ENCODE measurements around the gene CCDC85C. TPM values are rescaled to one million over a fixed set of nuclear protein-coding genes. Genes with fewer than 3 reads are reported as not detected.

The CCDC85C gene
- total RNA-seq, 1 donor from 2014 or later: 49.1 TPM

DNA sequence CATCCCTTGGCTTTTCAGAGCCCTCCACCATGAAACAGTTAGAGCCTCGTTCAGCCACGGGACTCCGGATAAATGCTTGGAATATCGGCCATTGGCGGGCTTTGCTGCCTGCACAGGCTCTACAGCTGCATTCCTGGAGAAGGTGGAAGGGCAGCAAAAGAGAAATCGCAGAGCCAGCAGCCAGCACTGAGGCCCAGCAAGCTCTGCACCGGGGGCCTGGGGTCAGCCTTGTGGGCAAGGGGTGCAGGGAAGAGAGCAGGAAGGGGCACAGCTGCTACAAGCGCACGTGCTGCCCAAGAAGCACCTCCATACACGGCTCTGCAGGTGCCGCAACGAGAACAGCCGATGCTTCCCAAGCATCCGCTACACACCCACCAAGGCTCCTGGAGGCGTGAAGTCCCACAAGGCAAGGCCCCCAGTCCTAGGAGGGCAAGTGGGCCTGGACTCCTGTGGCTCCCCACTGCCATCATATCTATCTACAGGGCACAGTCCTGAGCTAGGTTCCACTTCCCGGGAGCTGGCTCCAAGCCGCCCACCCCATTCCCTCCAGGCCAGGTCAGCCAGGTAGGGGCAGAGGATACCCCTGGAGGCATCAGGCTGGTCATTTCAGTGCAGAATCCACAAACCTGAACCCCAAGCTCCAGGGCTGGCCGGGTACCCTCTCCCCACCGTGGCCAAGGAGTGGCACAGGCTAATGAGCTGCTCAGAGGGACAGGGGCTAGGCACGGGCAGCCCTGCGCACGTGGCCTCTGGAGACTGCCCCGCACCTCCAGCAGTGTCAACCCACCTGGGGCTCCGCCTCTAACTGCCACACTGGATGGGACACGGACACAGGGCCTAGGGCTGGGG lies 82.6 kb downstream of the CCDC85C start:
- H3K4me1 Mint-ChIP-seq (ENCODE audit: unreplicated experiment): peaks cover 35% of the 10 kb centered on the region
- H3K9me3 Mint-ChIP-seq: no peaks in the 10 kb centered on the region
- H3K27ac Mint-ChIP-seq: peak overlapping the region; percentile 75
- no peaks in the 10 kb centered on the region for H3K27me3 Mint-ChIP-seq
- DNase-seq (ENCODE audit: extremely low spot score, unreplicated experiment): no peak
- TF ChIP-seq, protein P1, sequence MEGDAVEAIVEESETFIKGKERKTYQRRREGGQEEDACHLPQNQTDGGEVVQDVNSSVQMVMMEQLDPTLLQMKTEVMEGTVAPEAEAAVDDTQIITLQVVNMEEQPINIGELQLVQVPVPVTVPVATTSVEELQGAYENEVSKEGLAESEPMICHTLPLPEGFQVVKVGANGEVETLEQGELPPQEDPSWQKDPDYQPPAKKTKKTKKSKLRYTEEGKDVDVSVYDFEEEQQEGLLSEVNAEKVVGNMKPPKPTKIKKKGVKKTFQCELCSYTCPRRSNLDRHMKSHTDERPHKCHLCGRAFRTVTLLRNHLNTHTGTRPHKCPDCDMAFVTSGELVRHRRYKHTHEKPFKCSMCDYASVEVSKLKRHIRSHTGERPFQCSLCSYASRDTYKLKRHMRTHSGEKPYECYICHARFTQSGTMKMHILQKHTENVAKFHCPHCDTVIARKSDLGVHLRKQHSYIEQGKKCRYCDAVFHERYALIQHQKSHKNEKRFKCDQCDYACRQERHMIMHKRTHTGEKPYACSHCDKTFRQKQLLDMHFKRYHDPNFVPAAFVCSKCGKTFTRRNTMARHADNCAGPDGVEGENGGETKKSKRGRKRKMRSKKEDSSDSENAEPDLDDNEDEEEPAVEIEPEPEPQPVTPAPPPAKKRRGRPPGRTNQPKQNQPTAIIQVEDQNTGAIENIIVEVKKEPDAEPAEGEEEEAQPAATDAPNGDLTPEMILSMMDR (conservative IDR thresholded peaks at IDR 0.05): no peak
- no peak overlapping the region for H3K4me3 Mint-ChIP-seq
- no peaks in the 10 kb centered on the region for H3K36me3 Mint-ChIP-seq

DNA sequence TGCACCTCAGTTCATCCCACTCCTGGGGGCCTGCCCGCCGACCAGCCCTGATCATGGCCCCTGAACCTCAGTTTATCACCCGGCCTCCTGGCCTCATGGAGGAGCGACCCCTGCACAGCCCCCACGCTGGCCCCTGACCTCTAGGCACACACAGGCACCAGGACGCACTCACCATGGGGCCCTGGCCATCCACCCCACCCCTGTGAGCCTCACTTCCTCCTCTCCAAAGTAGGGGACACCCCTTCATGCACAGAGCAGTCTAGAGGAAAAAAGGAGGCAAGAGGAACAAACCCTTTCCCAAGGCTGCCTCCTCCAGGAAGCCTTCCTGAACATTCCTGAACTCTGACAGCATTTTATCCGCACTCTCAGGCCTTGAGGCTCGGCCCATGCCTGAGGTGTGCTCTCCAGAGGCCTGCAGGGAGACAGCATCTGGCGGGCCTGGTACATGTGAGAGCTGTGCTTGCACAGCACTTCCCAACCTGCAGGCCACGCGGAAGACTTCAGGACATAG lies 83.4 kb downstream of the CCDC85C start:
- DNase-seq (ENCODE audit: extremely low spot score, unreplicated experiment): no peak
- Mint-ChIP-seq H3K4me3 (peak overlapping the region; percentile 31), H3K4me1 (ENCODE audit: unreplicated experiment) (peaks cover 35% of the 10 kb centered on the region), H3K36me3 (no peaks in the 10 kb centered on the region), H3K9me3 (no peaks in the 10 kb centered on the region), H3K27ac (peak overlapping the region; percentile 75), H3K27me3 (no peaks in the 10 kb centered on the region)
- TF ChIP-seq, protein P1 (conservative IDR thresholded peaks at IDR 0.05): no peak

DNA sequence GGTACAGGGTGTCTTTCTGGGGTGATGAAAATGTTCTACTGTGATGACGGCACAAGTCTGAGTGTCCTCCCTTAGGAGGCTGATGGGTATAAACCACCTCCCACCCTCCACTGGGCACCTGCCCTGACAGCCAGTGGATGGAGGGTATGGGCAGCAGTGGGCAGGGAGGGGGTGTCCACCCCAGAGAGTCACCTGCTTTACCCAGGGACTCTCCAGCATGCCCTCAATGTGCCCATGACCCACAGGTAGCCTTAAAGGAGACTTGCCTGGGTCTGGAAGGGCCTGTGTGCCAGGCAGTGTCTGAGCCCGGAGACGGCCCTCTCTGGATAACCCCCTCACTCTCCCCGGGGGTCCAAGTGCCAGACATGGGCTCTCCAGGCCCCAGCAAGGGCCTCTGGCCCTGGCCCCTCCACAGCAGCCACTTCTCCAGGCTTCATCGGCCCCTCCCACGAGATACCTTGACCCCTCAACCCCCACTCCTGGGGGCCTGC lies 84.0 kb downstream of the CCDC85C start:
- Mint-ChIP-seq H3K4me3 (no peak overlapping the region), H3K27me3 (no peaks in the 10 kb centered on the region), H3K9me3 (no peaks in the 10 kb centered on the region), H3K4me1 (ENCODE audit: unreplicated experiment) (peaks cover 30% of the 10 kb centered on the region), H3K36me3 (no peaks in the 10 kb centered on the region), H3K27ac (peak overlapping the region; percentile 59)
- TF ChIP-seq, protein P1 (conservative IDR thresholded peaks at IDR 0.05): no peak
- no peak for DNase-seq (ENCODE audit: extremely low spot score, unreplicated experiment)

DNA sequence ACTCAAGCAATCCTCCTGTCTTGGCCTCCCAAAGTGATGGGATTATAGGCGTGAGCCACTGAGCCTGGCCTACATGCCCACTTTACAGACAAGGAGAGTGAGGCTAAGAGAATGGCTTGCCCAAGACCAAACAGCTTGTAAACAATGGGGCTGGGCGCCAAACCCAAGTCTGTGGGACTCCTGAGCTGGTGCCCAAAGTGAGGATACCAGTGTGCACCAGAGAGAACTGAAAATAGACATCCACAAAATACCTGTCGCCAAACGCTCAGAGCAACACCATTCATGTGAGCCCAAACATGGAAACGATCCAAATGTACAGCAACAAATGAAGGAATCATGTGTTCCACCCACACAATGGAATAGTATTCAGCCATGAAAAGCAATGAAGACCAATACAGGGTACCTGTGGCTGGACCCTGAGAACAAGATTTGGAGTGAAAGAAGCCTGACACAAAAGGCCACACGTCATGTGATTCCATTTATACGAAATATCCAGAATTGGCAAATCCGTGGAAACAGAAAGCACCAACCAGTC lies 84.6 kb downstream of the CCDC85C start:
- H3K27ac Mint-ChIP-seq: peak overlapping the region; percentile 59
- TF ChIP-seq, protein P1 (conservative IDR thresholded peaks at IDR 0.05): no peak
- H3K4me1 Mint-ChIP-seq (ENCODE audit: unreplicated experiment): peaks cover 25% of the 10 kb centered on the region

DNA sequence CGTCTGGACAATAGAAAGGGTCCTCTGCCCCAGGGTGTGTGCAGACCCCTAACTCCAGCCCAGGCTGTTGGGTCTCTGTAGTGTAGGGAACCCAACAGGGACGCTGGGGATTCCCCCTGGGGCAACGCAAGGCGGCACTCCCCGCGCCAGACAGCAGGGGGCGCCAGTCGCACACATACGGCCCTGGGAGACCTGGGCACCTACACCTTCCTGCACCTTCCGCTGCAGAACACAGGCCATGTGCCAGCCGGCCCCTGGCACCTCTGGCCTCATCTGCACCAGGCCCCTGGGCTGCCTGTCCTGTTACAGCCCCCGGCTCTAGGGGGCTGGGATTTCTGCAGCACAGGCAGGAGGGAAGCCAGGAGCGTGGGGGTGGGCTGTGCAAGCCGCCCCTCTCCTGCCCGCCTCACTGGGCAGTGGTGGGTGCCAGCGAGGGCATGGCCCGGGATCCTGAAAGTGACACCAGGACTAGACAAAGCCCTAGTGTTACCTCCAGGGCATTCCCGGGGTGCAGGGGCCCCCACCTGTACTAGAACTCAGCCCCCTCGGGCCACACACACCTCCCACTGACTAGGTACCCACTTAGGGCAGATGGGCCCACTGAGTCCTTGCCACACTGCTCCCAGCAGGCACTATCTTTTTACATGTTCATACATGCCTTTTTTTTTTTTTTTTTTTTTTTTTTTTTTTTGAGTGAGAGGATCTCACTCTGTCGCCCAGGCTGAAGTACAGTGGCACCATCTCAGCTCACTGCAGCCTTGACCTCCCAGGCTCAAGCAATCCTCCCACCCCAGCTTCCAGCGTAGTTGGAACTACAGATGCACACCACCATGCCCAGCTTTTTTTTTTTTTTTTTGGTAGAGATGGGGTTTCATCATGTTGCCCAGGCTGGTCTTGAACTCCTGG lies 85.3 kb downstream of the CCDC85C start:
- TF ChIP-seq, protein P1 (conservative IDR thresholded peaks at IDR 0.05): peak; percentile 97
- Mint-ChIP-seq H3K9me3 (no peaks in the 10 kb centered on the region), H3K4me3 (no peak overlapping the region), H3K27ac (peak overlapping the region; percentile 59), H3K4me1 (ENCODE audit: unreplicated experiment) (peaks cover 20% of the 10 kb centered on the region), H3K36me3 (no peaks in the 10 kb centered on the region), H3K27me3 (no peaks in the 10 kb centered on the region)
- DNase-seq (ENCODE audit: extremely low spot score, unreplicated experiment): peak; percentile 86

More for the DNA sequence above, 84.6 kb downstream of the CCDC85C start:
- no peak for DNase-seq (ENCODE audit: extremely low spot score, unreplicated experiment)
- H3K9me3 Mint-ChIP-seq: no peaks in the 10 kb centered on the region
- H3K4me3 Mint-ChIP-seq: no peak overlapping the region
- no peaks in the 10 kb centered on the region for H3K36me3 Mint-ChIP-seq
- no peaks in the 10 kb centered on the region for H3K27me3 Mint-ChIP-seq

Measured in type B pancreatic cell (in vitro differentiated cells).